Choroid plexus epithelial cell (primary cell): Measurements from ENCODE around the gene LAMA5.

Experiments
- DNase-seq: peaks from one replicate; pipeline ENCODE4 v3.0.0-alpha.2; 2010; ENCODE audit warnings: low read depth
- H3K4me3 ChIP-seq: 2 replicates; pipeline ENCODE4 v1.5.1; 2011; ENCODE audit warnings: low read depth, mild to moderate bottlenecking, control low read depth, low read length, moderate library complexity
- CTCF ChIP-seq: conservative IDR thresholded peaks from 2 replicates; pipeline ENCODE4 v1.5.1; 2011; ENCODE audit warnings: low read depth, mild to moderate bottlenecking, control low read depth, inconsistent platforms, low read length, moderate library complexity

The LAMA5 gene

GRCh38 chr20:62337558-62338293, 29.4 kb downstream of the LAMA5 start:
- no peak for TF ChIP-seq CTCF
- DNase-seq: no peak
- no peak overlapping the region for H3K4me3 ChIP-seq

- DNase-seq: no peak
- no peak for TF ChIP-seq CTCF
- no peak overlapping the region for H3K4me3 ChIP-seq
These were observed 30.1 kb downstream of the LAMA5 start for GRCh38 chr20:62336775-62337557.

GRCh38 chr20:62336329-62336728, 30.8 kb downstream of the LAMA5 start:
- TF ChIP-seq CTCF: no peak
- DNase-seq: no peak

GRCh38 chr20:62335532-62335931, 31.6 kb downstream of the LAMA5 start:
- no peak for DNase-seq
- H3K4me3 ChIP-seq: no peak overlapping the region
- TF ChIP-seq CTCF: no peak

More at GRCh38 chr20:62336329-62336728, 30.8 kb downstream of the LAMA5 start:
- no peak overlapping the region for H3K4me3 ChIP-seq

- no peak for TF ChIP-seq CTCF
- no peak for DNase-seq
These were observed 32.2 kb downstream of the LAMA5 start for GRCh38 chr20:62334881-62335280.

GRCh38 chr20:62333820-62334595, 33.1 kb downstream of the LAMA5 start:
- no peak for DNase-seq
- TF ChIP-seq CTCF: no peak
- no peak overlapping the region for H3K4me3 ChIP-seq

More at GRCh38 chr20:62334881-62335280, 32.2 kb downstream of the LAMA5 start:
- no peak overlapping the region for H3K4me3 ChIP-seq
